Measurements from ENCODE around the gene BAK1.
"Not testable (repeated sequence)": the region's sequence is repeated elsewhere in the genome, so short reads cannot be mapped to it uniquely, and the experiment has no call there.

BAK1 gene

DNA sequence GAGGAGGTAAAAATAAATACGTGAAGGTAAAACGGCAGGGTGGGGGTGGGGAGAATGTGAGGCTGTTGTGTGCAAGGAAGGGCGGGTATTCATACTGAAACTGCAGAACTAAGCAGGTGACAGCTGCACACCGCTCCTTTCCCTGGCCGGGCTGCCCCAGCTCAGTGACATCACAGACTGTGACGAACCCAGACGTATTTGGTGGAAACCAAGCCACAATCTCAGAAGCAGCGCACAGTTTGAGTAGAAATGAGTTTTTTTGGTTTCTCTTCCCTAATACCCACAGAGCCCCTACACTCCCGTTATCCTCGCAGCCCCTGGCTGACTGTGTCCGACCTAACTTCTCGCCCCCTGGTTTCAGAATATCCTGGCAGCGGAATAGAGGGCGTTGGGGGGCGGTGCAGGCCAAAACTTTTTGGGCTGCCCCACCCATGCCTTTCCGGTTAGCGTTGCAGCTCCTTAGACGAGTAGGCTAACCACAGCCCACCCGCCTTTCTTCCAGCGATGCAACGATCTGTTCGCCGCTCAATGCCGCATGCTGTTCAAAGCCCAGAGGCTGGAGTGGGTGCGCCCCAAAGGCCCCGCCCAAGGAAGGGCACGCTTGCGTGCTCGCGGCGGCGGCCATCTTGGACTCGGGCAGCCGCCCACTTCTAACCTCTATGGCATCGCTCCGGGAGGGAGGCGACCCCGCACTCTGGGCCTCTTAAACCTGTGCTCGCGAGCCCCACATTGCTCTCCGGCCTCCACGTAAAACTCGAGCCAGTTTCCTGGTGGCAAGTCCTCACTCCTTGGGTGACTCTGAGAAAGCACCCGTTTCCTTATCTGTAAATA, 9.1 kb downstream of the BAK1 start:
- Histone ChIP-seq H3K4me1 (ENCODE audit: control insufficient read depth, insufficient read depth, low read length) (peaks cover 11% of the 10 kb centered on the region), H3K27me3 (ENCODE audit: control insufficient read depth in 1 of 2, insufficient read depth in 2 of 2, low read length in 2 of 2) (no peaks in the 10 kb centered on the region), H3K36me3 (ENCODE audit: control insufficient read depth in 2 of 2, insufficient read depth in 2 of 2, low read length in 2 of 2) (peaks cover 11 to 19% of the 10 kb centered on the region in 2 donors), H3K27ac (ENCODE audit: low read length) (peak overlapping the region; percentile 85), H3K9me3 (ENCODE audit: control insufficient read depth in 2 of 2, low read length in 2 of 2) (no peaks in the 10 kb centered on the region), H3K4me3 (ENCODE audit: low read length in 2 of 2) (peak overlapping the region; percentile 69 to 90), H3K9ac (ENCODE audit: low read length in 2 of 2) (peak overlapping the region; percentile 85 to 90)

DNA sequence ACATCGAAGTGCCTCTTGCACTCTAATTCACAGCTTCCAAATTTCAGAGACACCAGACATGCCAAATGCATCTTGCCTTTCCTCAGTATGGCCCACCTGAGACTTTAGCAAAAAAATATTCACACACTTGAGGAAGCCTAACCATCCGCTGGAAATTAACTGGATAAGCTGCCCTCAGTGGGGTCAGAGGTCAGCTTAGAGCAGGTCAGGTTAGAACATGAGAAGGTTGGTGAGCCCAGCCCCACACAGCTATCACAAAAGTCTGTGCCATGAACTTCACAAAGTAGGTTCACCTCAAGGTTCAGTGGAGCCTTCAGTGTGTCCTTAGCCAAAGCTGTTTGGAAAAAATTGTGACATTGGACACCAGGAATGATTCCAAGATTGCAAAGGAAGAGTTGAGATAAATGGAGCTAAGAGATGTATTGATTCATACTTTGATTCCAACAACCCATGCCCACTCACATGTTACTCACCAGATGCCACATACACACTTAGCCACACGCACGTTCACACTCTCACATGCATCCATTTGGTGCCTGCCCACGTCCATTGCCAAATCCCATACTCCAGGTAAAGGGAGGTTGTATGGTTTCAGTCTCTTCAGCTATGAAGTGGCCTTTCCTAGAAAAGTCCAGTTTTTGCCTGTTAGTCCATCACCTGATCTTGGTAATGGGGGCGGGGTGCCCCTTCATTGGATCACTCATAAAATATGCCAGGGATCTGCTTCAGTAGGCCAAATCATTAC, 11.1 kb downstream of the BAK1 start:
- Histone ChIP-seq H3K27me3 (ENCODE audit: control insufficient read depth in 1 of 2, insufficient read depth in 2 of 2, low read length in 2 of 2) (no peaks in the 10 kb centered on the region), H3K9ac (ENCODE audit: low read length in 2 of 2) (no peak overlapping the region), H3K4me3 (ENCODE audit: low read length in 2 of 2) (no peak overlapping the region), H3K27ac (ENCODE audit: low read length) (no peak overlapping the region), H3K4me1 (ENCODE audit: control insufficient read depth, insufficient read depth, low read length) (peaks cover 11% of the 10 kb centered on the region), H3K9me3 (ENCODE audit: control insufficient read depth in 2 of 2, low read length in 2 of 2) (no peaks in the 10 kb centered on the region), H3K36me3 (ENCODE audit: control insufficient read depth in 2 of 2, insufficient read depth in 2 of 2, low read length in 2 of 2) (peaks cover 0 to 2% of the 10 kb centered on the region in 2 donors)

DNA sequence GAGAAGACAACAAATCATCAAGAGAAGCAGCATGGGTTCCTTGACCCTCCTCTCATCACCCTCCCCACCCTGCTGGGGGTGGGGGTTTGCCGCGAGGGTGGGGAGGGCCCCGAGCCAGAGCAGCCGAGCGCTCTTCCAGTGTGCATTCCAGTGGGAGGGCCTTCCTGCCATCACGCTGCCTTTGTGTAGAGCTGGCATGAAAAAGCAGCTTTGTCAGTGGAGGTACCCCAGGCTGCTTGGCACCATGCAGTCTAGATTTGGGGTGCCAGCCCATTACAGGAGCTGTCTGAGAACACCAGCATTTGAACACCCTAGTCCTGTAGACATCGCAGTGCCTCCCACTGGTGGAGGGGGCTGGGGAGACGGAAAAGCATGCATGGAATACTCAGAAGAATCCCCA, 12.2 kb downstream of the BAK1 start:
- Histone ChIP-seq H3K4me3 (ENCODE audit: low read length in 2 of 2) (no peak overlapping the region), H3K27me3 (ENCODE audit: control insufficient read depth in 1 of 2, insufficient read depth in 2 of 2, low read length in 2 of 2) (no peaks in the 10 kb centered on the region), H3K36me3 (ENCODE audit: control insufficient read depth in 2 of 2, insufficient read depth in 2 of 2, low read length in 2 of 2) (no peaks in the 10 kb centered on the region), H3K27ac (ENCODE audit: low read length) (no peak overlapping the region), H3K4me1 (ENCODE audit: control insufficient read depth, insufficient read depth, low read length) (peaks cover 11% of the 10 kb centered on the region), H3K9ac (ENCODE audit: low read length in 2 of 2) (no peak overlapping the region), H3K9me3 (ENCODE audit: control insufficient read depth in 2 of 2, low read length in 2 of 2) (no peaks in the 10 kb centered on the region)

DNA sequence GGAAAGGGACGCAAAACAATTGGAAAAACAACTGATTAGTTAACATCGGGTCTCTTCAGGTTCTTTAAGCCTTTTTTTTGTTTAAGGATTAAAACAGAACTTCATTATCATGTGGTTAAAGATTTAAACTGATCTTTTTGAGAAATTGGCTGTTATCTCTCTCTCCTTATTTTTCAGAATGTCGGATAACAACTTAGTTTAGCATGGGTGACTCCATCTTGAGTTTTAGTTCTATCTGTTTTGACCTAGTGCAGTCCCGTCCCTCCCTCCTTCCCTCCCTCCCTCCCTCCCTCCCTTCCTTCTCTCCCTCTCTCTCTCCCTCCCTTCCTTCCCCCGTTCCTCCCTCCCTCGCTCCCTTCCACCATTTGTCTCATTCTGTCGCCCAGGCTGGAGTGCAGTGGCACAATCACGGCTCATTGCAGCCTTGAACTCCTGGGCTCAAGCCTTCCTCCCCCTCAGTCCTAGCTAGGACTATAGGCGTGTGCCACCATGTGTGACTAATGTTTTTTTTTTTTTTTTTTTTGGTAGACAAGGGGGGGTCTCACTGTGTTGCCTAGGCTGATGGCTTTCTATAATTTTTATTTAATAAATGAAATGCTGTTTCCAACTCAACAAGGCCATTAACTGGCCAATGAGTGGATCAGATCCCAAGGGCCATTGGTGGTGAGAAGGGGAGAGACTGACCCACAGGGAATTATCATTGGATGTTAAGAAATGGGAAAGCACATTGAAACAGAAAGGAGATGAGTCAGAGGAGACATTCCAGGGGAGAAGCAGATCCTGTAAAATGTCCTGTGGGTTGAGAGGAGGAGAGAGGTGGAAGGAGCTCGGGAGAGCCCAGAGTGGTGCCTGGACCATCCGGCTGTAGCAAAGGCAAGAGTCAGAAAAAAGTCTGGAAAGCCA, 13.6 kb downstream of the BAK1 start:
- H3K36me3 ChIP-seq (ENCODE audit: control insufficient read depth in 2 of 2, insufficient read depth in 2 of 2, low read length in 2 of 2): no peaks in the 10 kb centered on the region
- no peaks in the 10 kb centered on the region for H3K27me3 ChIP-seq (ENCODE audit: control insufficient read depth in 1 of 2, insufficient read depth in 2 of 2, low read length in 2 of 2)
- H3K4me3 ChIP-seq (ENCODE audit: low read length in 2 of 2): no peak overlapping the region
- no peaks in the 10 kb centered on the region for H3K9me3 ChIP-seq (ENCODE audit: control insufficient read depth in 2 of 2, low read length in 2 of 2)
- no peak overlapping the region for H3K9ac ChIP-seq (ENCODE audit: low read length in 2 of 2)
- H3K4me1 ChIP-seq (ENCODE audit: control insufficient read depth, insufficient read depth, low read length): peaks cover 6% of the 10 kb centered on the region
- H3K27ac ChIP-seq (ENCODE audit: low read length): no peak overlapping the region

DNA sequence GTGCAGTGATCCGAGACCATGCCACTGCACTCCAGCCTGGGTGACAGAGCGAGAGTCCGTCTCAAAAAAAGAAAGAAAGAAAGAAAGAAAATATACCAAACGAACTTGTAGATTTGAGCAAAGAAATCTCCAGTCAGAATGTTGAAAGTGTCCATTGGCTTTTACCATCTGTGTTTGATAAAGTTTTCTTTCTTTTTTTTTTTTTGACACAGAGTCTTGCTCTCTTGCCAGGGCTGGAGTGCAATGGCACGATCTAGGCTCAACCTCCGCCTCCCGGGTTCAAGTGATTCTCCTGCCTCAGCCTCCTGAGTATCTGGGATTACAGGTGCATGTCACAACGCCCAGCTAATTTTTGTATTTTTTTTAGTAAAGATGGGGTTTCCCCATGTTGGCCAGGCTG, 21.3 kb downstream of the BAK1 start:
- Histone ChIP-seq H3K27ac (ENCODE audit: low read length) (no peak overlapping the region), H3K9ac (ENCODE audit: low read length in 2 of 2) (no peak overlapping the region), H3K27me3 (ENCODE audit: control insufficient read depth in 1 of 2, insufficient read depth in 2 of 2, low read length in 2 of 2) (no peaks in the 10 kb centered on the region), H3K36me3 (ENCODE audit: control insufficient read depth in 2 of 2, insufficient read depth in 2 of 2, low read length in 2 of 2) (no peaks in the 10 kb centered on the region), H3K4me1 (ENCODE audit: control insufficient read depth, insufficient read depth, low read length) (no peaks in the 10 kb centered on the region), H3K9me3 (ENCODE audit: control insufficient read depth in 2 of 2, low read length in 2 of 2) (no peaks in the 10 kb centered on the region), H3K4me3 (ENCODE audit: low read length in 2 of 2) (no peak overlapping the region)

- no peak overlapping the region for H3K4me3 ChIP-seq (ENCODE audit: low read length in 2 of 2)
- H3K36me3 ChIP-seq (ENCODE audit: control insufficient read depth in 2 of 2, insufficient read depth in 2 of 2, low read length in 2 of 2): no peaks in the 10 kb centered on the region
- H3K27ac ChIP-seq (ENCODE audit: low read length): no peak overlapping the region
Observed at GRCh38 chr6:33557376-33557775, 22.7 kb downstream of the BAK1 start.

GRCh38 chr6:33552883-33553282, 27.2 kb downstream of the BAK1 start:
- not testable (repeated sequence) for H3K36me3 ChIP-seq (ENCODE audit: control insufficient read depth in 2 of 2, insufficient read depth in 2 of 2, low read length in 2 of 2); H3K4me1 ChIP-seq (ENCODE audit: control insufficient read depth, insufficient read depth, low read length); H3K9me3 ChIP-seq (ENCODE audit: control insufficient read depth in 2 of 2, low read length in 2 of 2); H3K4me3 ChIP-seq (ENCODE audit: low read length in 2 of 2); H3K27ac ChIP-seq (ENCODE audit: low read length); H3K27me3 ChIP-seq (ENCODE audit: control insufficient read depth in 1 of 2, insufficient read depth in 2 of 2, low read length in 2 of 2); H3K9ac ChIP-seq (ENCODE audit: low read length in 2 of 2)

More at GRCh38 chr6:33557376-33557775, 22.7 kb downstream of the BAK1 start:
- H3K27me3 ChIP-seq (ENCODE audit: control insufficient read depth in 1 of 2, insufficient read depth in 2 of 2, low read length in 2 of 2): no peaks in the 10 kb centered on the region
- no peaks in the 10 kb centered on the region for H3K4me1 ChIP-seq (ENCODE audit: control insufficient read depth, insufficient read depth, low read length)
- no peak overlapping the region for H3K9ac ChIP-seq (ENCODE audit: low read length in 2 of 2)
- no peaks in the 10 kb centered on the region for H3K9me3 ChIP-seq (ENCODE audit: control insufficient read depth in 2 of 2, low read length in 2 of 2)

- no peaks in the 10 kb centered on the region for H3K4me1 ChIP-seq (ENCODE audit: control insufficient read depth, insufficient read depth, low read length)
- H3K27me3 ChIP-seq (ENCODE audit: control insufficient read depth in 1 of 2, insufficient read depth in 2 of 2, low read length in 2 of 2): peaks cover 0 to 2% of the 10 kb centered on the region in 2 donors
- H3K27ac ChIP-seq (ENCODE audit: low read length): no peak overlapping the region
- no peak overlapping the region for H3K4me3 ChIP-seq (ENCODE audit: low read length in 2 of 2)
- no peaks in the 10 kb centered on the region for H3K9me3 ChIP-seq (ENCODE audit: control insufficient read depth in 2 of 2, low read length in 2 of 2)
- H3K9ac ChIP-seq (ENCODE audit: low read length in 2 of 2): no peak overlapping the region
- no peaks in the 10 kb centered on the region for H3K36me3 ChIP-seq (ENCODE audit: control insufficient read depth in 2 of 2, insufficient read depth in 2 of 2, low read length in 2 of 2)
Observed at GRCh38 chr6:33552252-33552651, 27.8 kb downstream of the BAK1 start.

GRCh38 chr6:33551538-33551937, 28.5 kb downstream of the BAK1 start:
- no peaks in the 10 kb centered on the region for H3K4me1 ChIP-seq (ENCODE audit: control insufficient read depth, insufficient read depth, low read length)
- no peak overlapping the region for H3K4me3 ChIP-seq (ENCODE audit: low read length in 2 of 2)
- peaks cover 0 to 2% of the 10 kb centered on the region in 2 donors for H3K27me3 ChIP-seq (ENCODE audit: control insufficient read depth in 1 of 2, insufficient read depth in 2 of 2, low read length in 2 of 2)
- H3K9ac ChIP-seq (ENCODE audit: low read length in 2 of 2): no peak overlapping the region
- no peak overlapping the region for H3K27ac ChIP-seq (ENCODE audit: low read length)
- H3K9me3 ChIP-seq (ENCODE audit: control insufficient read depth in 2 of 2, low read length in 2 of 2): no peaks in the 10 kb centered on the region
- no peaks in the 10 kb centered on the region for H3K36me3 ChIP-seq (ENCODE audit: control insufficient read depth in 2 of 2, insufficient read depth in 2 of 2, low read length in 2 of 2)

DNA sequence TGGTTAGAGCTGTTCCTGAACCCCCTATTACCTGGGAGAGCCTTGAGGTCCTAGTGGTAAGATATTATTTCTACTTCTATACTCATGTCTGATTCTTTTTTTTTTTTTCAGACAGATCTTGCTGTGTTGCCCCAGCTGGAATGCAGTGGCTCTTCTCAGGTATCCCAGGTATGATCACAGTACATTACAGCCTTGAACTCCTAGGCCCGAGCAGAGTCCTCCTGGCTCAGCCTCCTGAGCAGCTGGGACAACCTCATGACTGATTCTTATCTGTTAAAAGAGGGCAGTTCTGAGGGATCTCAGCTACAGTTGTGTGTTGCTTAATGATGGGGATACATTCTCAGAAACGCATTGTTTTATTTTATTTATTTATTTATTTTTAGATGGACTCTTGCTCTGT, 30.2 kb downstream of the BAK1 start:
- Histone ChIP-seq H3K4me3 (ENCODE audit: low read length in 2 of 2) (no peak overlapping the region), H3K9me3 (ENCODE audit: control insufficient read depth in 2 of 2, low read length in 2 of 2) (no peaks in the 10 kb centered on the region), H3K4me1 (ENCODE audit: control insufficient read depth, insufficient read depth, low read length) (no peaks in the 10 kb centered on the region), H3K27ac (ENCODE audit: low read length) (no peak overlapping the region), H3K9ac (ENCODE audit: low read length in 2 of 2) (no peak overlapping the region), H3K36me3 (ENCODE audit: control insufficient read depth in 2 of 2, insufficient read depth in 2 of 2, low read length in 2 of 2) (no peaks in the 10 kb centered on the region), H3K27me3 (ENCODE audit: control insufficient read depth in 1 of 2, insufficient read depth in 2 of 2, low read length in 2 of 2) (peaks cover 0 to 2% of the 10 kb centered on the region in 2 donors)
